GM23338 (cell line): ENCODE measurements around the gene SDC1. TPM values are rescaled to one million over a fixed set of nuclear protein-coding genes. Genes with fewer than 3 reads are reported as not detected.

Experiments
- ATAC-seq: fragments of 200-7000 bp; cut with Tn5 transposase; 3 replicates; pipeline ENCODE4 v1.9.1; 2020
- DNase-seq: peaks from one replicate; pipeline ENCODE4 v3.0.0-alpha.2; 2015; ENCODE audit warnings: low spot score
- H2AFZ ChIP-seq: fragments of 200-600 bp; sonication (generic); 2 replicates; pipeline ENCODE4 v1.8.0; 2016; ENCODE audit warnings: antibody characterized with exemption, mild to moderate bottlenecking, moderate library complexity
- H3F3A ChIP-seq: fragments of 200-600 bp; sonication (generic); replicated peaks from 2 replicates; pipeline ENCODE4 v1.8.0; 2017; ENCODE audit warnings: antibody characterized with exemption, mixed run types, low read depth
- H3K27ac ChIP-seq: fragments of 200-600 bp; sonication (generic); 2 replicates; pipeline ENCODE4 v1.6.1; 2016; ENCODE audit warnings: low read depth
- H3K27me3 ChIP-seq: fragments of 200-600 bp; sonication (generic); 2 replicates; pipeline ENCODE4 v1.8.0; 2016; ENCODE audit warnings: mild to moderate bottlenecking, mixed run types, moderate library complexity; ENCODE audit not compliant: insufficient read depth
- H3K36me3 ChIP-seq: fragments of 200-600 bp; sonication (generic); 2 replicates; pipeline ENCODE4 v1.8.0; 2016; ENCODE audit warnings: mild to moderate bottlenecking; ENCODE audit not compliant: insufficient read depth
- H3K4me1 ChIP-seq: fragments of 200-600 bp; sonication (generic); 2 replicates; pipeline ENCODE4 v1.8.0; 2016; ENCODE audit warnings: mild to moderate bottlenecking, moderate library complexity; ENCODE audit not compliant: insufficient read depth
- H3K4me2 ChIP-seq: fragments of 200-600 bp; sonication (generic); 2 replicates; pipeline ENCODE4 v1.7.1; 2017; ENCODE audit warnings: mixed run types
- H3K4me3 ChIP-seq: fragments of 200-600 bp; sonication (generic); 2 replicates; pipeline ENCODE4 v1.6.1; 2016; ENCODE audit warnings: mixed run types
- H3K79me2 ChIP-seq: fragments of 200-600 bp; sonication (generic); replicated peaks from 2 replicates; pipeline ENCODE4 v1.8.0; 2017; ENCODE audit warnings: mild to moderate bottlenecking; ENCODE audit not compliant: insufficient read depth
- H3K9me2 ChIP-seq: fragments of 200-600 bp; sonication (generic); 2 replicates; pipeline ENCODE4 v1.8.0; 2017; ENCODE audit not compliant: insufficient read depth
- H4K20me1 ChIP-seq: fragments of 200-600 bp; sonication (generic); replicated peaks from 2 replicates; pipeline ENCODE4 v1.8.0; 2017; ENCODE audit warnings: mild to moderate bottlenecking; ENCODE audit not compliant: insufficient read depth
- H3K27ac Mint-ChIP-seq: 2 replicates; pipeline ENCODE4 v1.8.0; 2020; ENCODE audit warnings: inconsistent platforms, mild to moderate bottlenecking, moderate library complexity, mixed read lengths
- H3K27me3 Mint-ChIP-seq: 3 replicates; pipeline ENCODE4 v1.8.0; 2022; ENCODE audit warnings: low read depth, mild to moderate bottlenecking, moderate library complexity, mixed read lengths, inconsistent platforms; ENCODE audit not compliant: insufficient read depth, poor library complexity
- H3K36me3 Mint-ChIP-seq: 3 replicates; pipeline ENCODE4 v1.8.0; 2021; ENCODE audit warnings: low read depth, mild to moderate bottlenecking, inconsistent platforms, moderate library complexity, mixed read lengths
- H3K4me1 Mint-ChIP-seq: 3 replicates; pipeline ENCODE4 v1.8.0; 2020; ENCODE audit warnings: mild to moderate bottlenecking, inconsistent platforms, mixed read lengths
- H3K4me3 Mint-ChIP-seq: 3 replicates; pipeline ENCODE4 v1.8.0; 2021; ENCODE audit warnings: moderate library complexity, mild to moderate bottlenecking, inconsistent platforms, mixed read lengths
- H3K9me3 Mint-ChIP-seq: 3 replicates; pipeline ENCODE4 v1.8.0; 2020; ENCODE audit warnings: moderate library complexity, mild to moderate bottlenecking, inconsistent platforms, mixed read lengths
- EZH2 ChIP-seq: fragments of 200-600 bp; sonication (generic); IDR thresholded peaks from one replicate; pipeline ENCODE4 v1.8.0; 2017; ENCODE audit warnings: antibody characterized with exemption, mild to moderate bottlenecking, low read depth; ENCODE audit not compliant: unreplicated experiment
- EZH2phosphoT487 ChIP-seq: fragments of 200-600 bp; sonication (generic); IDR thresholded peaks from one replicate; pipeline ENCODE4 v1.8.1; 2018; ENCODE audit warnings: antibody characterized with exemption; ENCODE audit not compliant: unreplicated experiment
- JUNB ChIP-seq: IDR thresholded peaks from one replicate; pipeline ENCODE4 v1.6.1; 2016; ENCODE audit warnings: antibody characterized with exemption; ENCODE audit not compliant: unreplicated experiment
- NANOG ChIP-seq: IDR thresholded peaks from 2 replicates; pipeline ENCODE4 v1.6.1; 2016; ENCODE audit warnings: antibody characterized with exemption, borderline replicate concordance
- STAT1 ChIP-seq: IDR thresholded peaks from one replicate; pipeline ENCODE4 v1.6.1; 2016; ENCODE audit warnings: antibody characterized with exemption; ENCODE audit not compliant: unreplicated experiment
- ZNF114 ChIP-seq: fragments of 250-450 bp; sonication (Bioruptor Pico); IDR thresholded peaks from 2 replicates; pipeline ENCODE4 v1.5.0; 2020; ENCODE audit warnings: mild to moderate bottlenecking, moderate library complexity
- ZNF331 ChIP-seq: fragments of 250-450 bp; sonication (Bioruptor Pico); IDR thresholded peaks from 2 replicates; pipeline ENCODE4 v1.5.0; 2020; ENCODE audit warnings: low read depth, mild to moderate bottlenecking, moderate library complexity
- polyA plus RNA-seq: library from polyadenylated mRNA; unstranded; fragments of >200 nt; fragmentation: Nextera tagmentation; extraction: Ambion mirVana; gene quantifications from 2 replicates; pipeline ENCODE4 v1.2.1, GENCODE V29; 2016
- total RNA-seq: library from RNA; depleted of rRNA; stranded (reverse); fragments of >200 nt; shearing (Covaris generic); gene quantifications from 2 replicates; pipeline ENCODE4 v1.2.3, GENCODE V29; 2014
- TF ChIP-seq, protein P1 (sequence below): fragments of 250-450 bp; sonication (Bioruptor Pico); IDR thresholded peaks from 2 replicates; pipeline ENCODE4 v1.5.0; 2020; ENCODE audit warnings: mild to moderate bottlenecking, moderate library complexity
- TF ChIP-seq, protein P2 (sequence below): IDR thresholded peaks from one replicate; pipeline ENCODE4 v1.6.1; 2018; ENCODE audit warnings: antibody characterized with exemption; ENCODE audit not compliant: unreplicated experiment
- TF ChIP-seq, protein P3 (sequence below): IDR thresholded peaks from 2 replicates; pipeline ENCODE4 v1.6.1; 2016; ENCODE audit warnings: antibody characterized with exemption

The SDC1 gene
- total and polyA plus RNA-seq, 2 experiments from 2014 or later: 16.6 to 43.0 TPM

DNA sequence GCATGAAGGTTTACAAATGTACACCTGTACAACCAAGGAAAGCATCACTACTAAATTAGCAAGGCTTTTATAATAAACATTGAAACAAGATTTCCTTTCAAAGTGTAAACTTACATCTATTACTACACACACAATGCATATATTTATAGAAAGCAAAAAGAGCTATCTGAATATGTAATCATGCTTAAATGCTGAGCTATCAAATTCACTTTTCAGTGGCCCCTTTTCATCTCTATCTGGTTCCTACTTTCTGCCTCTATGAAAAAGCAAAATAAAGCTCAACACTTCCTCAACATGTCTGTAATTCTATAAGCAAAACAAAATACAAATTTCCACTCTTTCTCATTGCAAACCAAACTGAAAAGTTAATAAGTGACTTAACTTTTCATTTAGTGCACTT is 25.5 kb upstream of the SDC1 start:
- Histone ChIP-seq H3K79me2 (no peaks in the 10 kb centered on the region), H4K20me1 (peaks cover 4% of the 10 kb centered on the region; the same call in 1 of the 2 replicates), H3K9me2 (no peaks in the 10 kb centered on the region), H3K4me3 (no peak overlapping the region), H3F3A (no peaks in the 10 kb centered on the region), H3K27me3 (no peaks in the 10 kb centered on the region), H3K4me2 (no peak overlapping the region), H2AFZ (no peak overlapping the region), H3K4me1 (no peaks in the 10 kb centered on the region), H3K36me3 (peaks cover 39% of the 10 kb centered on the region), H3K27ac (no peak overlapping the region)
- Mint-ChIP-seq H3K36me3 (peaks cover 77% of the 10 kb centered on the region), H3K27ac (no peak overlapping the region), H3K9me3 (no peaks in the 10 kb centered on the region), H3K27me3 (peaks cover 2% of the 10 kb centered on the region), H3K4me1 (no peaks in the 10 kb centered on the region; the same call in 2 of the 3 replicates), H3K4me3 (no peak overlapping the region)
- ATAC-seq (no peak), DNase-seq (no peak)
- no peak for TF ChIP-seq EZH2phosphoT487
- TF ChIP-seq, protein P1, sequence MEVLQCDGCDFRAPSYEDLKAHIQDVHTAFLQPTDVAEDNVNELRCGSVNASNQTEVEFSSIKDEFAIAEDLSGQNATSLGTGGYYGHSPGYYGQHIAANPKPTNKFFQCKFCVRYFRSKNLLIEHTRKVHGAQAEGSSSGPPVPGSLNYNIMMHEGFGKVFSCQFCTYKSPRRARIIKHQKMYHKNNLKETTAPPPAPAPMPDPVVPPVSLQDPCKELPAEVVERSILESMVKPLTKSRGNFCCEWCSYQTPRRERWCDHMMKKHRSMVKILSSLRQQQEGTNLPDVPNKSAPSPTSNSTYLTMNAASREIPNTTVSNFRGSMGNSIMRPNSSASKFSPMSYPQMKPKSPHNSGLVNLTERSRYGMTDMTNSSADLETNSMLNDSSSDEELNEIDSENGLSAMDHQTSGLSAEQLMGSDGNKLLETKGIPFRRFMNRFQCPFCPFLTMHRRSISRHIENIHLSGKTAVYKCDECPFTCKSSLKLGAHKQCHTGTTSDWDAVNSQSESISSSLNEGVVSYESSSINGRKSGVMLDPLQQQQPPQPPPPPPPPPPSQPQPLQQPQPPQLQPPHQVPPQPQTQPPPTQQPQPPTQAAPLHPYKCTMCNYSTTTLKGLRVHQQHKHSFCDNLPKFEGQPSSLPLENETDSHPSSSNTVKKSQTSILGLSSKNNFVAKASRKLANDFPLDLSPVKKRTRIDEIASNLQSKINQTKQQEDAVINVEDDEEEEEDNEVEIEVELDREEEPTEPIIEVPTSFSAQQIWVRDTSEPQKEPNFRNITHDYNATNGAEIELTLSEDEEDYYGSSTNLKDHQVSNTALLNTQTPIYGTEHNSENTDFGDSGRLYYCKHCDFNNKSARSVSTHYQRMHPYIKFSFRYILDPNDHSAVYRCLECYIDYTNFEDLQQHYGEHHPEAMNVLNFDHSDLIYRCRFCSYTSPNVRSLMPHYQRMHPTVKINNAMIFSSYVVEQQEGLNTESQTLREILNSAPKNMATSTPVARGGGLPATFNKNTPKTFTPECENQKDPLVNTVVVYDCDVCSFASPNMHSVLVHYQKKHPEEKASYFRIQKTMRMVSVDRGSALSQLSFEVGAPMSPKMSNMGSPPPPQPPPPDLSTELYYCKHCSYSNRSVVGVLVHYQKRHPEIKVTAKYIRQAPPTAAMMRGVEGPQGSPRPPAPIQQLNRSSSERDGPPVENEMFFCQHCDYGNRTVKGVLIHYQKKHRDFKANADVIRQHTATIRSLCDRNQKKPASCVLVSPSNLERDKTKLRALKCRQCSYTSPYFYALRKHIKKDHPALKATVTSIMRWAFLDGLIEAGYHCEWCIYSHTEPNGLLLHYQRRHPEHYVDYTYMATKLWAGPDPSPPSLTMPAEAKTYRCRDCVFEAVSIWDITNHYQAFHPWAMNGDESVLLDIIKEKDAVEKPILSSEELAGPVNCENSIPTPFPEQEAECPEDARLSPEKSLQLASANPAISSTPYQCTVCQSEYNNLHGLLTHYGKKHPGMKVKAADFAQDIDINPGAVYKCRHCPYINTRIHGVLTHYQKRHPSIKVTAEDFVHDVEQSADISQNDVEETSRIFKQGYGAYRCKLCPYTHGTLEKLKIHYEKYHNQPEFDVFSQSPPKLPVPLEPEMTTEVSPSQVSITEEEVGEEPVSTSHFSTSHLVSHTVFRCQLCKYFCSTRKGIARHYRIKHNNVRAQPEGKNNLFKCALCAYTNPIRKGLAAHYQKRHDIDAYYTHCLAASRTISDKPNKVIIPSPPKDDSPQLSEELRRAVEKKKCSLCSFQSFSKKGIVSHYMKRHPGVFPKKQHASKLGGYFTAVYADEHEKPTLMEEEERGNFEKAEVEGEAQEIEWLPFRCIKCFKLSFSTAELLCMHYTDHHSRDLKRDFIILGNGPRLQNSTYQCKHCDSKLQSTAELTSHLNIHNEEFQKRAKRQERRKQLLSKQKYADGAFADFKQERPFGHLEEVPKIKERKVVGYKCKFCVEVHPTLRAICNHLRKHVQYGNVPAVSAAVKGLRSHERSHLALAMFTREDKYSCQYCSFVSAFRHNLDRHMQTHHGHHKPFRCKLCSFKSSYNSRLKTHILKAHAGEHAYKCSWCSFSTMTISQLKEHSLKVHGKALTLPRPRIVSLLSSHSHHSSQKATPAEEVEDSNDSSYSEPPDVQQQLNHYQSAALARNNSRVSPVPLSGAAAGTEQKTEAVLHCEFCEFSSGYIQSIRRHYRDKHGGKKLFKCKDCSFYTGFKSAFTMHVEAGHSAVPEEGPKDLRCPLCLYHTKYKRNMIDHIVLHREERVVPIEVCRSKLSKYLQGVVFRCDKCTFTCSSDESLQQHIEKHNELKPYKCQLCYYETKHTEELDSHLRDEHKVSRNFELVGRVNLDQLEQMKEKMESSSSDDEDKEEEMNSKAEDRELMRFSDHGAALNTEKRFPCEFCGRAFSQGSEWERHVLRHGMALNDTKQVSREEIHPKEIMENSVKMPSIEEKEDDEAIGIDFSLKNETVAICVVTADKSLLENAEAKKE: no peak
- TF ChIP-seq ZNF114 (CRISPR knock-in tag): no peak
- TF ChIP-seq NANOG: no peak
- TF ChIP-seq, protein P2, sequence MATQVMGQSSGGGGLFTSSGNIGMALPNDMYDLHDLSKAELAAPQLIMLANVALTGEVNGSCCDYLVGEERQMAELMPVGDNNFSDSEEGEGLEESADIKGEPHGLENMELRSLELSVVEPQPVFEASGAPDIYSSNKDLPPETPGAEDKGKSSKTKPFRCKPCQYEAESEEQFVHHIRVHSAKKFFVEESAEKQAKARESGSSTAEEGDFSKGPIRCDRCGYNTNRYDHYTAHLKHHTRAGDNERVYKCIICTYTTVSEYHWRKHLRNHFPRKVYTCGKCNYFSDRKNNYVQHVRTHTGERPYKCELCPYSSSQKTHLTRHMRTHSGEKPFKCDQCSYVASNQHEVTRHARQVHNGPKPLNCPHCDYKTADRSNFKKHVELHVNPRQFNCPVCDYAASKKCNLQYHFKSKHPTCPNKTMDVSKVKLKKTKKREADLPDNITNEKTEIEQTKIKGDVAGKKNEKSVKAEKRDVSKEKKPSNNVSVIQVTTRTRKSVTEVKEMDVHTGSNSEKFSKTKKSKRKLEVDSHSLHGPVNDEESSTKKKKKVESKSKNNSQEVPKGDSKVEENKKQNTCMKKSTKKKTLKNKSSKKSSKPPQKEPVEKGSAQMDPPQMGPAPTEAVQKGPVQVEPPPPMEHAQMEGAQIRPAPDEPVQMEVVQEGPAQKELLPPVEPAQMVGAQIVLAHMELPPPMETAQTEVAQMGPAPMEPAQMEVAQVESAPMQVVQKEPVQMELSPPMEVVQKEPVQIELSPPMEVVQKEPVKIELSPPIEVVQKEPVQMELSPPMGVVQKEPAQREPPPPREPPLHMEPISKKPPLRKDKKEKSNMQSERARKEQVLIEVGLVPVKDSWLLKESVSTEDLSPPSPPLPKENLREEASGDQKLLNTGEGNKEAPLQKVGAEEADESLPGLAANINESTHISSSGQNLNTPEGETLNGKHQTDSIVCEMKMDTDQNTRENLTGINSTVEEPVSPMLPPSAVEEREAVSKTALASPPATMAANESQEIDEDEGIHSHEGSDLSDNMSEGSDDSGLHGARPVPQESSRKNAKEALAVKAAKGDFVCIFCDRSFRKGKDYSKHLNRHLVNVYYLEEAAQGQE: no peak
- TF ChIP-seq EZH2: no peak
- TF ChIP-seq, protein P3, sequence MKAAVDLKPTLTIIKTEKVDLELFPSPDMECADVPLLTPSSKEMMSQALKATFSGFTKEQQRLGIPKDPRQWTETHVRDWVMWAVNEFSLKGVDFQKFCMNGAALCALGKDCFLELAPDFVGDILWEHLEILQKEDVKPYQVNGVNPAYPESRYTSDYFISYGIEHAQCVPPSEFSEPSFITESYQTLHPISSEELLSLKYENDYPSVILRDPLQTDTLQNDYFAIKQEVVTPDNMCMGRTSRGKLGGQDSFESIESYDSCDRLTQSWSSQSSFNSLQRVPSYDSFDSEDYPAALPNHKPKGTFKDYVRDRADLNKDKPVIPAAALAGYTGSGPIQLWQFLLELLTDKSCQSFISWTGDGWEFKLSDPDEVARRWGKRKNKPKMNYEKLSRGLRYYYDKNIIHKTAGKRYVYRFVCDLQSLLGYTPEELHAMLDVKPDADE: no peak
- TF ChIP-seq JUNB: no peak
- TF ChIP-seq STAT1: no peak
- TF ChIP-seq ZNF331 (CRISPR knock-in tag): no peak
